Type B pancreatic cell (in vitro differentiated cells): ENCODE measurements around the gene PPY. TPM values are rescaled to one million over a fixed set of nuclear protein-coding genes. Genes with fewer than 3 reads are reported as not detected.
"Not testable (repeated sequence)": the region's sequence is repeated elsewhere in the genome, so short reads cannot be mapped to it uniquely, and the experiment has no call there.

Source experiments
- DNase-seq: peaks from one replicate; pipeline ENCODE4 v3.0.0; 2021; ENCODE audit warnings: mixed read lengths; ENCODE audit not compliant: unreplicated experiment; ENCODE audit errors: extremely low spot score
- H3K27ac Mint-ChIP-seq: 2 replicates; pipeline ENCODE4 v1.8.0; 2021; ENCODE audit warnings: mild to moderate bottlenecking, mixed read lengths
- H3K27me3 Mint-ChIP-seq: 2 replicates; pipeline ENCODE4 v1.8.0; 2021; ENCODE audit warnings: mixed read lengths
- H3K36me3 Mint-ChIP-seq: 2 replicates; pipeline ENCODE4 v1.8.0; 2021; ENCODE audit warnings: mixed read lengths
- H3K4me1 Mint-ChIP-seq: one replicate; pipeline ENCODE4 v1.8.0; 2021; ENCODE audit warnings: mixed read lengths; ENCODE audit not compliant: unreplicated experiment
- H3K4me3 Mint-ChIP-seq: 2 replicates; pipeline ENCODE4 v1.8.0; 2021; ENCODE audit warnings: mild to moderate bottlenecking, mixed read lengths
- H3K9me3 Mint-ChIP-seq: 2 replicates; pipeline ENCODE4 v1.8.0; 2021; ENCODE audit warnings: mixed read lengths
- total RNA-seq: library from RNA; stranded (reverse); gene quantifications from 2 replicates; pipeline ENCODE4 v1.2.1, GENCODE V29; 2021; ENCODE audit warnings: low replicate concordance
- TF ChIP-seq, protein P1 (sequence below): fragments of 200-600 bp; sonication (generic); conservative IDR thresholded peaks from 2 replicates; pipeline ENCODE4 v1.5.0; 2021; ENCODE audit warnings: antibody characterized with exemption, mild to moderate bottlenecking

PPY gene
- total RNA-seq, 1 donor from 2014 or later = 65.9 TPM

DNA sequence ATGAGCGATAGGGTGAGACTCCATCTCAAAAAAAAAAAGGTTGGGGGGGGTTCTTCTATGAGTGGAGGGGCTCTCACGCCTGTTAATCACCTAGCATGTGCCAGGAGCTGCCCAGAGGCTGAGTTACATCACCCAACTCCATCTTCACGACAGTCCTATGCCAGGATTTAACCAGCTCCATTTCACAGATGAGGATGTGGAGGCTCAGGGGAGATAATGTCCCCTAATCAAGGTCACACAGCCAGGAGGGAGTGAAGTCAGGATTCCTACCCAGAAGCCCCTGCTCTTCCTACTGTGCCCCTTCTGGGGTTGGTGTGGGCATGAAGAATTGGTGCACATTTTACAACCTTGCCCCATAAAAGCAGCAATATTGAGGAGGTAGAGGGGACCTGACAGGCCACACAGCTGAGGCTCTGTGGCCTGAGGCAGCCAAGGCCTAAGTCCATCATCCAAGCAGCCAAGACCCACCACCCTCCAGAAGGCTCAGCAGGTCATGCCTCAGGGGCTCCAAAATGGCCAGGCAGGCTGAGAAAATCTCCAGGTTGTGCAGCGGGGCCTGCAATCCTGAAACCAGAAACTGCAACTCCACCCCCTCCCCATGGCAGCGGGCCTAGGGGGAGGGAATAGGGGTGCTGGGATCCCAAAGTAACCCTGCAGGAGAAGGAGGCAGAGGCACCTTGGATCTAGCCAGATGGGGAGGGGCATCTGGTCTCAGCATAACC is 6.9 kb downstream of the PPY start:
- TF ChIP-seq, protein P1, sequence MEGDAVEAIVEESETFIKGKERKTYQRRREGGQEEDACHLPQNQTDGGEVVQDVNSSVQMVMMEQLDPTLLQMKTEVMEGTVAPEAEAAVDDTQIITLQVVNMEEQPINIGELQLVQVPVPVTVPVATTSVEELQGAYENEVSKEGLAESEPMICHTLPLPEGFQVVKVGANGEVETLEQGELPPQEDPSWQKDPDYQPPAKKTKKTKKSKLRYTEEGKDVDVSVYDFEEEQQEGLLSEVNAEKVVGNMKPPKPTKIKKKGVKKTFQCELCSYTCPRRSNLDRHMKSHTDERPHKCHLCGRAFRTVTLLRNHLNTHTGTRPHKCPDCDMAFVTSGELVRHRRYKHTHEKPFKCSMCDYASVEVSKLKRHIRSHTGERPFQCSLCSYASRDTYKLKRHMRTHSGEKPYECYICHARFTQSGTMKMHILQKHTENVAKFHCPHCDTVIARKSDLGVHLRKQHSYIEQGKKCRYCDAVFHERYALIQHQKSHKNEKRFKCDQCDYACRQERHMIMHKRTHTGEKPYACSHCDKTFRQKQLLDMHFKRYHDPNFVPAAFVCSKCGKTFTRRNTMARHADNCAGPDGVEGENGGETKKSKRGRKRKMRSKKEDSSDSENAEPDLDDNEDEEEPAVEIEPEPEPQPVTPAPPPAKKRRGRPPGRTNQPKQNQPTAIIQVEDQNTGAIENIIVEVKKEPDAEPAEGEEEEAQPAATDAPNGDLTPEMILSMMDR = no peak
- no peaks in the 10 kb centered on the region for H3K9me3 Mint-ChIP-seq
- H3K27ac Mint-ChIP-seq = no peak overlapping the region
- no peak overlapping the region for H3K4me3 Mint-ChIP-seq
- H3K4me1 Mint-ChIP-seq = no peaks in the 10 kb centered on the region
- peaks cover 21% of the 10 kb centered on the region for H3K27me3 Mint-ChIP-seq
- no peaks in the 10 kb centered on the region for H3K36me3 Mint-ChIP-seq
- no peak for DNase-seq

DNA sequence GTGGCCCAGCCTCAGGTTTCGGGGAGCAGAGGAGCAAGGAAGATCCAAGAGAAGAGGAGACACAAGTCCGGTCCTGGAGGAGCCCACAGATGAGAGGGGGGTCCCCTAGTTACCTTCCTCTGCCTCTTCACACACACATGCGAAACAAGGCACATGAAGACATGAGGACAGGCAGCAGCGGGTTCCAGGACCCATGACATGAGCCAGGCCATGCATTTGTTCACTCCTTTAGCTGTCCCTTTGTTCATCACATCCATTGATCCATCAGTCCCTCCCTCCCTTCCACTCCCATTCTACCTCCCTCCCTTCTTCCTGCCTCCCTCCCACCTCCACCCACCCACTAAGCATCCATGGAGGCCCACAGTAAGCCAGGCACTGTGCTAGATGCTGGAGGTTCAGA is 9.4 kb downstream of the PPY start:
- H3K4me3 Mint-ChIP-seq = no peak overlapping the region
- DNase-seq = no peak
- no peak overlapping the region for H3K27ac Mint-ChIP-seq
- H3K27me3 Mint-ChIP-seq = peaks cover 20% of the 10 kb centered on the region
- TF ChIP-seq, protein P1 = no peak
- no peaks in the 10 kb centered on the region for H3K9me3 Mint-ChIP-seq
- peaks cover 3% of the 10 kb centered on the region for H3K4me1 Mint-ChIP-seq
- no peaks in the 10 kb centered on the region for H3K36me3 Mint-ChIP-seq

DNA sequence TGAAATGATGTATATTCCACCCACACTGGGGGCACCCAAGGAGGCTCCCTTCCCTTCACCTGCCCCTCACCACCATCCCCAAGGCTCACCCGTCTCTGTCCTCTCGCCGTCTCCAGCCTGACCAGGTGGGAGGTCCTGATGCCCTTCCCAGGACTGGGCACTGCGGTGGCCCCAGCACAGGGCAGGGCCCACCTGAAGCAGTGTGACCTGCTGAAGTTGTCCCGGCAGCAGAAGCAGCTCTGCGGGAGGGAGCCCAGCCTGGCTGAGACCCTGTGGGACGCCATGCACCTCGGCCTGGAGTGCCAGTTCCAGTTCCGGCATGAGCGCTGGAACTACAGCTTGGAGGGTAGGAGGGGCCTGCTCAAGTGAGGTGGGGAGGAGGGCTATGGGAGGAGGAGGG is 9.9 kb downstream of the PPY start:
- no peak for DNase-seq
- Mint-ChIP-seq H3K4me3 (no peak overlapping the region), H3K9me3 (no peaks in the 10 kb centered on the region), H3K27me3 (peaks cover 22% of the 10 kb centered on the region), H3K36me3 (no peaks in the 10 kb centered on the region), H3K27ac (no peak overlapping the region), H3K4me1 (peaks cover 7% of the 10 kb centered on the region)
- TF ChIP-seq, protein P1 = no peak

DNA sequence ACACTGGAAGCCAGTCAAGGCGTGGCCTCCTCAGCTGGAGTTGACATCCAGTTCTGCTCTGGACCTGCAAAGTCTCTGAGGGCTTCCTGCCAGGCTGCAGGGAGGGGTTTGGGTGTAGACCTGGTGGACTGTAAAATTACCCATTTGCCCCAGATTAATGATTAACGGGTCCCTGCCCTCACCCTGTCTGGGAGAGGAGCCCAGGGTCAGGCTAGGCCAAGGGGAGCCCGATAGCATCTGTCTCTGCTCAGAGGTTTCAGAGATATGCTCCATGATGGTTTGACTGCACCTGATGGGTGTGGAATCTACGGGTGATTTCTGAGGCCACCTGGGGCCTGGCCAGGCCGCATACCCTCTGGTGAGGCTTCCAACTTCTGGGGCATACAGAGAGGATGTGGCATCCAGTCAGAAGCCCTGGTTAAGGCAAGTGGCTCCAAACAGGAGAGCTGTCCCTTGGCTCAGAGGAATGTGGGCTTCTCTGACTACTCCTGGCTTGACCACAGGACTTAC is 11.2 kb downstream of the PPY start:
- Mint-ChIP-seq H3K9me3 (no peaks in the 10 kb centered on the region), H3K4me3 (no peak overlapping the region), H3K27me3 (peaks cover 25% of the 10 kb centered on the region), H3K4me1 (peaks cover 13% of the 10 kb centered on the region), H3K27ac (no peak overlapping the region), H3K36me3 (no peaks in the 10 kb centered on the region)
- no peak for DNase-seq
- TF ChIP-seq, protein P1 = no peak

DNA sequence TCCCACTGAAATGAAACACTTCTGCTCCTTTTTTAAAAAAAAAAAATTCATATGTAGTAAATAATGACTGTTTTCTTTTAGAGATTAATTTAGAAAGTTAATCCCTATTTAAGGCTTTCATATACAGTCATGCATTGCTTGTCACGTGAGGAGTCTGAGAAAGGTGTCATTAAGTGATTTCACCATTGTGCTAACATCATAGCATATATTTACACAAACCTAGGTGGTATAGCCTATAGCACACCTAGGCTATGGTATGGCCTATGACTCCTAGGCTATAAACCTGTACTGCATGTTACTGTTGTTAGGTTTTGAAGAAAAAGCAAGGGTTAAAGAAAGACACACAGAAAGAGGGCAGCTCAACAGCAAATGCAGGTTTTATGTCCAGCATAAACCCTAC is 13.7 kb downstream of the PPY start:
- no peak for DNase-seq
- Mint-ChIP-seq H3K36me3 (no peaks in the 10 kb centered on the region), H3K4me3 (no peak overlapping the region), H3K9me3 (no peaks in the 10 kb centered on the region), H3K4me1 (peaks cover 13% of the 10 kb centered on the region), H3K27ac (no peak overlapping the region), H3K27me3 (peaks cover 36% of the 10 kb centered on the region)
- TF ChIP-seq, protein P1 = no peak

GRCh38 chr17:43927929-43928328 is 14.3 kb downstream of the PPY start:
- H3K36me3 Mint-ChIP-seq, DNase-seq, H3K27ac Mint-ChIP-seq, H3K9me3 Mint-ChIP-seq: not testable (repeated sequence)
- Mint-ChIP-seq H3K4me1 (peaks cover 13% of the 10 kb centered on the region), H3K4me3 (peak overlapping the region; percentile 55), H3K27me3 (peaks cover 43% of the 10 kb centered on the region)
